Retinal pigment epithelial cell (primary cell): ENCODE results near the gene PCBP2.

ENCODE experiments used
- DNase-seq: peaks from one replicate; pipeline ENCODE4 v3.0.0-alpha.2; 2010; ENCODE audit warnings: low read depth
- H3K4me3 ChIP-seq: 2 replicates; pipeline ENCODE4 v1.5.1; 2011; ENCODE audit warnings: mild to moderate bottlenecking, low read length, control low read depth, moderate library complexity
- CTCF ChIP-seq: conservative IDR thresholded peaks from 2 replicates; pipeline ENCODE4 v1.5.1; 2011; ENCODE audit warnings: low read depth, low read length, control low read depth, inconsistent platforms

PCBP2 gene

GRCh38 chr12:53518381-53518780 lies 66.5 kb downstream of the PCBP2 start:
- TF ChIP-seq CTCF: no peak
- no peak overlapping the region for H3K4me3 ChIP-seq
- no peak for DNase-seq

- no peak for DNase-seq
- no peak overlapping the region for H3K4me3 ChIP-seq
- no peak for TF ChIP-seq CTCF
These were observed 71.2 kb downstream of the PCBP2 start for GRCh38 chr12:53523131-53523530.

- DNase-seq: no peak
These were observed 72.6 kb downstream of the PCBP2 start for GRCh38 chr12:53524476-53524875.

GRCh38 chr12:53530061-53530460 lies 78.2 kb downstream of the PCBP2 start:
- no peak for DNase-seq
- H3K4me3 ChIP-seq: no peak overlapping the region
- TF ChIP-seq CTCF: no peak

More at GRCh38 chr12:53524476-53524875, 72.6 kb downstream of the PCBP2 start:
- no peak for TF ChIP-seq CTCF
- H3K4me3 ChIP-seq: no peak overlapping the region
